Vagina (tissue), 2 donors: ENCODE data around the gene GRIK3. TPM values are rescaled to one million over a fixed set of nuclear protein-coding genes. Genes with fewer than 3 reads are reported as not detected.

Experiments
- DNase-seq, 2 donors: peaks; one replicate each; pipeline ENCODE4 v3.0.0-alpha.2; 2017; ENCODE audit errors: extremely low spot score in 2 of 2
- H3K27ac ChIP-seq: fragments of 200-600 bp; sonication (generic); one replicate; pipeline ENCODE4 v1.5.1; 2019
- H3K27me3 ChIP-seq: fragments of 200-600 bp; sonication (generic); one replicate; pipeline ENCODE4 v1.5.1; 2019
- H3K36me3 ChIP-seq, 2 donors: fragments of 200-600 bp; sonication (generic); one replicate each; pipeline ENCODE4 v1.5.1; 2017 to 2019
- H3K4me1 ChIP-seq: fragments of 200-600 bp; sonication (generic); one replicate; pipeline ENCODE4 v1.5.1; 2019
- H3K4me3 ChIP-seq, 2 donors: fragments of 200-600 bp; sonication (generic); 1 replicate in 1 of 2; 2 replicates in 1 of 2; pipeline ENCODE4 v1.5.1; 2016 to 2019
- H3K9me3 ChIP-seq: fragments of 200-600 bp; sonication (generic); one replicate; pipeline ENCODE4 v1.5.1; 2019
- CTCF ChIP-seq, 3 experiments: fragments of 450-650 bp in 2 of 3; fragments of 200-600 bp in 1 of 3; sonication (generic) in 1 of 3; IDR thresholded peaks; one replicate each; pipeline ENCODE4 v1.5.1; 2017 to 2019; ENCODE audit warnings: antibody characterized with exemption in 3 of 3, mild to moderate bottlenecking in 2 of 3, moderate library complexity in 2 of 3
- POLR2A ChIP-seq, 2 donors: fragments of 450-650 bp; IDR thresholded peaks; one replicate each; pipeline ENCODE4 v1.6.1; 2017; ENCODE audit warnings: antibody characterized with exemption in 2 of 2, mild to moderate bottlenecking in 2 of 2, moderate library complexity in 2 of 2
- POLR2AphosphoS5 ChIP-seq, 2 donors: sonication (generic); formaldehyde crosslinking; IDR thresholded peaks; one replicate each; pipeline ENCODE4 v1.9.0; 2017; ENCODE audit warnings: antibody characterized with exemption in 2 of 2, mild to moderate bottlenecking in 2 of 2, low read depth in 1 of 2; ENCODE audit not compliant: insufficient read depth in 1 of 2
- intact Hi-C: fragments of 100-400 bp; cut with DNase I; formaldehyde crosslinking; loops from one replicate; pipeline ENCODE4 v1.15.1; 2023
- total RNA-seq: library from RNA; depleted of rRNA; stranded (reverse); fragments of >200 nt; gene quantifications from one replicate; pipeline ENCODE4 v1.2.3, GENCODE V29; 2016

Gene GRIK3
- total RNA-seq, 1 donor from 2014 or later, result 0.74 TPM

DNA sequence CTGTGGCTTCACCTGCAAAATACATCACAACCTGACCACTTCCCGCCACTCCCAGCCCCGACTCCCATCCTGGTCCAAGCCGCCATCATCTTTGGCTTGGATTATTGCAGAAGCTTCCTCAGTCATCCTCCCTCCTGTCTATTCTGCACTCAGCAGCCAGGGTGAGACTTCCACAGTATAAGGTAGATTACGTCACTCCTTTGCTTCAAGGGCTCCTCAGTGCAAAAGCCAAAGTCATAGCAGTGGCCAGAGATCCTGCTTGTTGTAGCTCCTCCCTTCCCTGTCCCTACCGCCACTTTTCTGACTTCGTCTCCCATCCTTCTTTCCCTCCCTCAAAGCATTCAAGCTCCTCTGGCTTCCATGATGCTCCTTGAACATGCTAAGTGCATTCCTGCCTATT is 152.8 kb downstream of the GRIK3 start:
- intact Hi-C loops, result no loop called here
- peak; percentile 49 to 82 for DNase-seq

GRCh38 chr1:36881068-36881405 is 153.3 kb downstream of the GRIK3 start:
- intact Hi-C loops, result no loop called here
- Histone ChIP-seq H3K36me3 (no peaks in the 10 kb centered on the region), H3K4me1 (no peaks in the 10 kb centered on the region), H3K27me3 (no peaks in the 10 kb centered on the region), H3K27ac (no peak overlapping the region), H3K4me3 (no peak overlapping the region), H3K9me3 (no peaks in the 10 kb centered on the region)
- DNase-seq, result peak; percentile 74 to 75
- no peak for TF ChIP-seq POLR2A (IDR thresholded peaks at IDR 0.05)
- no peak for TF ChIP-seq POLR2AphosphoS5 (IDR thresholded peaks at IDR 0.05; ENCODE audit: insufficient read depth in 1 of 2, low read depth in 1 of 2)
- TF ChIP-seq CTCF (IDR thresholded peaks at IDR 0.05), result no peak

More for the DNA sequence above, 152.8 kb downstream of the GRIK3 start:
- no peaks in the 10 kb centered on the region for H3K9me3 ChIP-seq
- no peak overlapping the region for H3K27ac ChIP-seq
- H3K4me1 ChIP-seq, result no peaks in the 10 kb centered on the region
- H3K27me3 ChIP-seq, result no peaks in the 10 kb centered on the region
- no peak overlapping the region for H3K4me3 ChIP-seq
- TF ChIP-seq CTCF (IDR thresholded peaks at IDR 0.05) (no peak), POLR2A (IDR thresholded peaks at IDR 0.05) (no peak), POLR2AphosphoS5 (IDR thresholded peaks at IDR 0.05; ENCODE audit: insufficient read depth in 1 of 2, low read depth in 1 of 2) (no peak)
- no peaks in the 10 kb centered on the region for H3K36me3 ChIP-seq

GRCh38 chr1:36880155-36881067 is 153.9 kb downstream of the GRIK3 start:
- Histone ChIP-seq H3K36me3 (no peaks in the 10 kb centered on the region), H3K9me3 (no peaks in the 10 kb centered on the region), H3K4me3 (no peak overlapping the region), H3K27me3 (no peaks in the 10 kb centered on the region), H3K4me1 (no peaks in the 10 kb centered on the region), H3K27ac (no peak overlapping the region)
- TF ChIP-seq POLR2A (IDR thresholded peaks at IDR 0.05), result no peak
- DNase-seq, result peak; percentile 69 to 91
- intact Hi-C loops, result no loop called here

DNA sequence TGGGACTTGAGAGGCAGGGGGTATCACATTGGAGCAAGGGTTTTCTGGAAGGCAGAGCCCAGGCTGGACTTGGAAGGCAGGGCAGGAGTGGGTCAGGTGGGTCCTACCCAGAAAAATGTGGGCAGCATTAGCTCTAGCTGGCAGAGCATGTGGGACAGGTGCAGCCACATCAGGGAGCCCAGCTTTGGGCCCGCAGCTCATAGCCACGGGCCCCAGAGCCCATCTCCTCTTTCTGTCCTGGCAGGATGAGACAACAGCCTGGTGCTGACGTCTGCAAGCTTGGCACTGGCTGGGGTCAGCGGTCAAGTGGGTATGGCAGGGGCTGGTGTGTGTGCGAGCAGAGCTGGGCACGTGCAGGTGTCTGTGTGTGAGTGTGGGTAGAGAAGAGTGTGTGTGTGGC is 154.7 kb downstream of the GRIK3 start:
- Histone ChIP-seq H3K27me3 (no peaks in the 10 kb centered on the region), H3K4me1 (no peaks in the 10 kb centered on the region), H3K36me3 (no peaks in the 10 kb centered on the region), H3K4me3 (no peak overlapping the region), H3K9me3 (no peaks in the 10 kb centered on the region), H3K27ac (no peak overlapping the region)
- TF ChIP-seq POLR2A (IDR thresholded peaks at IDR 0.05) (no peak), POLR2AphosphoS5 (IDR thresholded peaks at IDR 0.05; ENCODE audit: insufficient read depth in 1 of 2, low read depth in 1 of 2) (no peak), CTCF (IDR thresholded peaks at IDR 0.05) (no peak)
- peak; percentile 37 to 74 for DNase-seq
- intact Hi-C loops, result no loop called here

- H3K4me3 ChIP-seq, result no peak overlapping the region
- DNase-seq, result peak; percentile 16 to 58
- no peak for TF ChIP-seq POLR2A (IDR thresholded peaks at IDR 0.05)
- no peak for TF ChIP-seq CTCF (IDR thresholded peaks at IDR 0.05)
- no peak for TF ChIP-seq POLR2AphosphoS5 (IDR thresholded peaks at IDR 0.05; ENCODE audit: insufficient read depth in 1 of 2, low read depth in 1 of 2)
- no peak overlapping the region for H3K27ac ChIP-seq
- intact Hi-C loops, result no loop called here
- H3K9me3 ChIP-seq, result no peaks in the 10 kb centered on the region
- H3K4me1 ChIP-seq, result no peaks in the 10 kb centered on the region
- H3K36me3 ChIP-seq, result no peaks in the 10 kb centered on the region
- no peaks in the 10 kb centered on the region for H3K27me3 ChIP-seq
Observed at GRCh38 chr1:36876990-36877389, 157.3 kb downstream of the GRIK3 start.
